Tibial artery (tissue), 4 donors: Measurements from ENCODE around the gene CYP4F22.
"Not testable (repeated sequence)": the region's sequence is repeated elsewhere in the genome, so short reads cannot be mapped to it uniquely, and the experiment has no call there.

Experiments used
- DNase-seq, 2 donors: peaks; one replicate each; pipeline ENCODE4 v3.0.0-alpha.2; 2019
- H3K27ac ChIP-seq, 2 donors: fragments of 200-600 bp; sonication (generic) in 1 of 2; 1 replicate in 1 of 2; 2 replicates in 1 of 2; pipeline ENCODE4 v1.5.1; 2018 to 2019; ENCODE audit warnings: mild to moderate bottlenecking in 1 of 2
- H3K27me3 ChIP-seq, 2 donors: fragments of 200-600 bp; sonication (generic) in 1 of 2; one replicate each; pipeline versions ENCODE4 v1.5.1 to v1.6.0; 2016 to 2019
- H3K36me3 ChIP-seq, 3 donors: fragments of 200-600 bp; sonication (generic) in 2 of 3; one replicate each; pipeline ENCODE4 v1.5.1; 2016 to 2019; ENCODE audit warnings: mild to moderate bottlenecking in 2 of 3
- H3K4me1 ChIP-seq, 4 donors: fragments of 200-600 bp; sonication (generic) in 2 of 4; 1 replicate in 3 of 4; 2 replicates in 1 of 4; pipeline ENCODE4 v1.5.1; 2016 to 2019
- H3K4me3 ChIP-seq, 2 donors: fragments of 200-600 bp; sonication (generic) in 1 of 2; 1 replicate in 1 of 2; 2 replicates in 1 of 2; pipeline ENCODE4 v1.5.1; 2018 to 2019; ENCODE audit warnings: mild to moderate bottlenecking in 2 of 2
- H3K9me3 ChIP-seq, 3 donors: fragments of 200-600 bp; sonication (generic) in 1 of 3; one replicate each; pipeline ENCODE4 v1.5.1; 2016 to 2019
- CTCF ChIP-seq, 2 experiments: fragments of 200-600 bp in 1 of 2; fragments of 450-650 bp in 1 of 2; IDR thresholded peaks; one replicate each; pipeline ENCODE4 v1.5.1; 2017 to 2019; ENCODE audit warnings: antibody characterized with exemption in 2 of 2, mild to moderate bottlenecking in 1 of 2, moderate library complexity in 1 of 2
- intact Hi-C: fragments of 100-400 bp; cut with DNase I; formaldehyde crosslinking; loops from one replicate; pipeline ENCODE4 v1.15.0; 2023; ENCODE audit warnings: low total_unique reads

Gene CYP4F22

GRCh38 chr19:15466851-15467733, 41.2 kb upstream of the CYP4F22 start:
- intact Hi-C loops, result no loop called here
- no peak for TF ChIP-seq CTCF (IDR thresholded peaks at IDR 0.05)

GRCh38 chr19:15467734-15468214, 40.6 kb upstream of the CYP4F22 start:
- Histone ChIP-seq H3K36me3 (no peaks in the 10 kb centered on the region), H3K4me1 (peaks cover 0 to 11% (median 7%) of the 10 kb centered on the region in 4 donors), H3K9me3 (no peaks in the 10 kb centered on the region), H3K27me3 (peaks cover 0 to 76% of the 10 kb centered on the region in 2 donors), H3K27ac (no peak overlapping the region), H3K4me3 (no peak overlapping the region)
- no peak for DNase-seq
- intact Hi-C loops, result no loop called here
- TF ChIP-seq CTCF (IDR thresholded peaks at IDR 0.05), result no peak

More at GRCh38 chr19:15466851-15467733, 41.2 kb upstream of the CYP4F22 start:
- no peak overlapping the region for H3K4me3 ChIP-seq
- no peaks in the 10 kb centered on the region for H3K36me3 ChIP-seq
- no peak overlapping the region for H3K27ac ChIP-seq
- no peak for DNase-seq
- peaks cover 0 to 72% of the 10 kb centered on the region in 2 donors for H3K27me3 ChIP-seq
- H3K9me3 ChIP-seq, result no peaks in the 10 kb centered on the region
- H3K4me1 ChIP-seq, result peaks cover 0 to 11% (median 7%) of the 10 kb centered on the region in 4 donors

DNA sequence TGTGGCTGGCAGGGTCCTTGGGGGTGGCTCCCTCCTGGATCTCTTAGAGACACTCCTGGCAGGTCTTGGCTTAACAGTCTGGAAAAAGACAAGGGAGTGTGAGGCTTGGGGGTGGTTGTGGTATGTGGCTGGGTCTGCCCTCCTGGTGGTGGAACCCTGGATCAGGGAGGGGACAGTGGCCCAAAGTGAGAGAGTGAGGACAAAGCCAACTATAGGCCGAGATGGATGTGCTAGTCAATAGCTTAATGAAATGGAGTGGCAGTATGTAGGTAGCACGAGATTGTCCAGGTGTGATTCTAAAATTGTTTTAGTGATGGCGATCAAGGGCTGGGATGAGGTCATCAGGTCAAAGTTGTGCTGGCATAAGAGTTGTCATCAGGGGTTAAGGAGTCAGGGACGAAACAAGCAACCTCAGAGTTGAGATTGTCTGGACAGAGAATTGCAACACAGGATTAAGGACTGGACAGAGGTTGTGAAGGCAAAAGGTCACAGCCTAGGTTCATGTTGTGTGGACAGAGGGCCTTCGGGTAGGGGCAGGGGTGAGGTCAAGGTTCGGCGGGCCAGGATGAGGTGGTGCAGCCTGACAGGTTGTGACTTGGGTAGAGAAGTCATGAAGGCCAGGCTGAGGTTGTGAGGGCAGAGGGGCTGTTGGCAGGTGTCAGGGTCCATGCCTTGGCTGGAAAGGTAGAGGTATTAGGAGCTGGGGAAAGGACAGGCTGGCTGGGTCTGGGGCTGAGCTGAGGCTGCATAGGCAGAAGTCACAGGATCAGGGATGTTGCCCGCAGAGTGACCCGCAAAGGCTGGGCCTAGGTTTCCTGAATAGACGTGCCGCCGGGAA, 39.4 kb upstream of the CYP4F22 start:
- intact Hi-C loops, result no loop called here
- Histone ChIP-seq H3K4me1 (peaks cover 0 to 11% (median 7%) of the 10 kb centered on the region in 4 donors), H3K27ac (no peak overlapping the region), H3K4me3 (no peak overlapping the region), H3K9me3 (no peaks in the 10 kb centered on the region), H3K27me3 (peaks cover 0 to 68% of the 10 kb centered on the region in 2 donors), H3K36me3 (no peaks in the 10 kb centered on the region)
- no peak for TF ChIP-seq CTCF (IDR thresholded peaks at IDR 0.05)
- no peak for DNase-seq

DNA sequence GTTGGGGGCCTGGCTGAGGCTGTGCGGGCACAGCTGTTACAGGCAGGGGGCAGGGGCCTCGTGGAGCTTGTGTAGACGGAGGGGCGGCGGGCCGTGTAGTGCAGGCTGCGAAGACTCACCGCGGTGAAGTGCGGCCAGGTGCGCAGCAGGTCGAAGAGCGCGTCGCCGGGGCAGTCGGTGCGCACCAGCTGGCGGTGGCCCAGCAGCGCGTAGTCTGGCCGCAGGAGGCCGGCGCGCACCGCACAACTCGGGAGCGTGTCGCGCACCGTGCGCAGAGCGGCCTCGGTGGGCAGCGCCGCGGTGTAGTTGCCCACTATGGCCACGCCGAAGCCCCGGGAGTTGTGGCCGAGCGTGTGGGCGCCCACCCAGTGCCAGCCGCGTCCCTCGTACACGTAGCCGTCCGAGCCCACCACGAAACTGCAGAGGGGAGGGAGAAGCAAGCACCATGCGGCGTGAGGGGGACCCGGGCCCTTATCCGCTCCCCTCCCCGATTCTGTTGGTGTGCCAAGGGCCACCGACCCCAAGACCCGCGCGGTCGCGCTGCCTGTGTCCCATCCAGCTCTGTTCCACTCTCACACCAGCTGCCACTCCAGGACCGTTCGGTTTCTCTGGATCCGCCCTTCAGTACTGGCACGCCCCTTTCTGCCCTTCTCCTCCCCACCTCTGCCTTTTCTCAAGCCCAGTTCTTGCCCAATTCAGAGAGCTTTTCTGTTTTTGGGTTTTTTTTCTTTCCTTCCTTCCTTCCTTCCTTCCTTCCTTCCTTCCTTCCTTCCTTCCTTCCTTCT, 38.6 kb upstream of the CYP4F22 start:
- Histone ChIP-seq H3K36me3 (no peaks in the 10 kb centered on the region), H3K4me1 (peaks cover 0 to 11% (median 7%) of the 10 kb centered on the region in 4 donors), H3K4me3 (peak overlapping the region in 1 of 2 donors; percentile 38), H3K9me3 (no peaks in the 10 kb centered on the region), H3K27ac (no peak overlapping the region), H3K27me3 (peaks cover 0 to 60% of the 10 kb centered on the region in 2 donors)
- no peak for DNase-seq
- no peak for TF ChIP-seq CTCF (IDR thresholded peaks at IDR 0.05)
- intact Hi-C loops, result no loop called here

DNA sequence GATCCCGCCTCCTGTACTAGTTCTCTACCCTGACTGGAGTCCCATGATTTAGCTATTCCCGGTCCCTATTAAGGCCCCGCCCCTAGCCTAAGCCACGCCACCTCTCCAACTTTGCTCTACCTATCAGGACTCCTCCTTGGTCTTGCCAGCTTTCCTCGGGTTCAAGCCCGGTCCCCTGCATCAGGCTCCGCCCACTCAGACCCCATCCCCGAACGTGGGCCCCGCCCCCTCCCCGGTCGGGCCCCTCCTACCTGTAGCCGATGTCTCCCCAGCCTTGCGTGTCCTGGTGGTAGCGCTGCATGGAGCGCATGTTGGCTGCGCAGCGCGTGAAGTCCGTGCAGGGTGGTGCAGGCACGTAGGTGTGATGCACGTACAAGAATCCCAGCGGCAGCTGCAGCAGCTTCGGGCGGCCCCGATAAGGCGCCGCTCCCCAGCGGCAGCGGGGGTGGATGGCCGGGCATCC, 36.7 kb upstream of the CYP4F22 start:
- Histone ChIP-seq H3K27me3 (peaks cover 0 to 51% of the 10 kb centered on the region in 2 donors), H3K9me3 (no peaks in the 10 kb centered on the region), H3K4me3 (no peak overlapping the region), H3K27ac (no peak overlapping the region), H3K4me1 (peaks cover 0 to 11% (median 7%) of the 10 kb centered on the region in 4 donors), H3K36me3 (no peaks in the 10 kb centered on the region)
- TF ChIP-seq CTCF (IDR thresholded peaks at IDR 0.05), result no peak
- DNase-seq, result no peak
- intact Hi-C loops, result no loop called here

DNA sequence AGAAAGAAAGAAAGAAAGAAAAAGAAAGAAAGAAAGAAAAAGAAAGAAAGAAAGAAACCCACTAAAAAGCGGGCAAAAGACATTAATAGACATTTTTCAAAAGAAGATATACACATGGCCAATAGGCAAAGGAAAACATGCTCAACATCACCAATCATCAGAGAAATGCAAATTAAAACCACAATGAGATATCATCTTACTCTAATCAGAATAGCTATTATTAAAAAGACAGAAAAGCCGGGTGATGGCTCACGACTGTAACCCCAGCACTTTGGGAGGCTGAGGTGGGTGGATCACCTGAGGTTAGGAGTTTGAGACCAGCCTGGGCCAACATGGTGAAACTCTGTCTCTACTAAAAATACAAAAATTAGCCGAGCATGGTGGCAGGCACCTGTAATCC, 34.5 kb upstream of the CYP4F22 start:
- H3K27ac ChIP-seq, H3K9me3 ChIP-seq, intact Hi-C loops, H3K36me3 ChIP-seq, H3K4me3 ChIP-seq, DNase-seq: not testable (repeated sequence)
- Histone ChIP-seq H3K4me1 (peaks cover 0 to 11% (median 7%) of the 10 kb centered on the region in 4 donors), H3K27me3 (peaks cover 0 to 33% of the 10 kb centered on the region in 2 donors)
